ENCODE data around the gene MEG3.

Gene MEG3

DNA sequence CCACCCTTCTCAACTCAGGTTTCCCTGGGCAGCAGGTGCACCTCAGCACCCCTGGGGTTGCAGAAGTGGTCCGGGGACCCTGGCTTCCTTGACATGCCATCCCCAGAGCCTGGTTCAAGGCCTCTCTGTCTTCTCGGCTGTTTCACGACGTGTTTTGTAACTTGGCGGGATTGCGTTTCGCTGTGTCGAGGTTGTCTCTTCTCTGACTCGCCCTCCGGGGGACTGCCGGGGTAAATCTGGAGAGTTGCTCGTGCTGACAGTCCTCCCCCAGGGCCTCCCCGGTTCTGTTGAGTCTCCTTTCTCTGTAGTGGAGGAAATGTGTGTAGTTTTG, 25.6 kb downstream of the MEG3 start:
- DNase-seq, result no peak

DNA sequence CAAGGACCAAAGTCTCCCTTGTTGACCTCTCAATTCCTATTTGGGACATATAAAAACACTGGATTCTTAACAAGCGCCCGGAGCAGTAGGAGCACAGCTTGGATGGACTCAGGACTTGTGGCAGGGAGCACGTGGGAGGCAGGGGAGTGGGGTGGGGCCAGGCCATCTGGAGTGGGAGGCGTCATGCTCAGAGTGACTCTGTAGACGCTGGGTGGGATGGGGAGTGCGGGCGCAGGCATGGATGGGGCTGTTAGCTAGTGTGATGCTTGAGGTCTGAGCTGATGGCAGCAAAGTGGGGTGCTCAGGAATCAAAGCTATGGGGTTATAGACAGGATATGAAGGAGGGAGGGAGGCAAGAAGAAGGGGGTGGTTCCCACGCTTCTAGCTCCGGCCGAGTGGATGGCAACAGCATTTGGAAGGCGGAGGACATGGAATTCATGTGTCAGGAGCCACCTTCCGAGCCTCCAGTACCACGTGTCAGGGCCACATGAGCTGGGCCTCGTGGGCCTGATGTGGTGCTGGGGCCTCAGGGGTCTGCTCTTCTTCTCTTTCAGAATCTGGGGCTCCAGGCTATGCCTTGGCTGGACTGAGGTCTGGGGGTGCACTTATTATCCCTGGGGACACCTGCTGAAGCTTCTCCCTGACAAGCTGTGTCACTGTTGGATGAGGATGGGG, 26.2 kb downstream of the MEG3 start:
- no peak for DNase-seq

DNA sequence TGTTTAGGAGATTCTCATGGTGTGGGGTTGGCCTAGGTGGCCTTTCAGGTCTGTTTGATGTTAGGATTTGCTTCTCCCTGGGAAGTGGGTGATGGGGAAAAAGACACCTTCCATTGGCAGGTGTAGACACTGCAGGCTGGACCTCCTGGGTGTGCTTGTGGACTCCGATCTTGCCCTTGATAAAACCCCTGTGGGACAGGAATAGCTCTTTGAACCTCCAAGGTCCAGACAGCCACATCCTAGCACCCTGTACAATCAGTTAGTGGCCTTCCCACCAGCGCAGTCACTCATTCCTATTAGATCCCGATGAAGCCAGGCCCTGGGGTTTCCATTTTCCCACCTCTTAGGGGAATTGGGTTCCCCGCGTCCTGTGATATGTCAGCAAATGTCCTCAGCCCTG, 28.5 kb downstream of the MEG3 start:
- DNase-seq, result no peak

DNA sequence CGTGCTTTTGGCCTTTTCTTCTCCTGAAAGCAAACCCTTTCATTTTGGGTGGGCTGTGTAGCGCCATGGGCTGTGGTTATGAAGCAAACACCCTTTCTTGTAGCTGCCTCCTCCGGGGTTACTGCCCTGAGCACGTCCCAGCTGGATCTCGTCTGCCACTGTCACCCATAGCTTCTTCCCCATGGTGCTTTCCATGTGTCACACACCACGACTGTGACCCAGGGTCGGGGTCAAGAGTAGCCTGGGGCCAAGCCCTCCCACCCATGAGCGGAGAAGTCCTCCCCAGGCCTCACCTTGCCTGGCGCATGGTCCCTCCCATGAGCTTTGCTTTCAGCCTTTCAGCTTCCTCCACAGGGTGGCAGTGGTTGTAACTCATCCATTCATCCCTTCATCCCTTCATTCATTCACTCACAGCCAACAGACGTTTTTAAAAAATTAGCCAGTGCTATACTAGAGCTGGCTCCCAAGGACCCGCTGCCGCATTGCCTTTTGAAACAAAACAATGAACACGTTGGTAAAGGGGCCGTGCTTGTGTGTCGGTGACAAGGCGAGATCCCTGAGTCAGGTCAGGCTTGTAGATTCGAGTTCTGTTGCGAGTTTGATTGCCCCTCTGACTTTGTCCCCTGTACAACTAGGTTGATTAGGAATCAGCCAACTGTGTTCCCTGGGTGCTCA, 29.5 kb downstream of the MEG3 start:
- DNase-seq, result no peak

DNA sequence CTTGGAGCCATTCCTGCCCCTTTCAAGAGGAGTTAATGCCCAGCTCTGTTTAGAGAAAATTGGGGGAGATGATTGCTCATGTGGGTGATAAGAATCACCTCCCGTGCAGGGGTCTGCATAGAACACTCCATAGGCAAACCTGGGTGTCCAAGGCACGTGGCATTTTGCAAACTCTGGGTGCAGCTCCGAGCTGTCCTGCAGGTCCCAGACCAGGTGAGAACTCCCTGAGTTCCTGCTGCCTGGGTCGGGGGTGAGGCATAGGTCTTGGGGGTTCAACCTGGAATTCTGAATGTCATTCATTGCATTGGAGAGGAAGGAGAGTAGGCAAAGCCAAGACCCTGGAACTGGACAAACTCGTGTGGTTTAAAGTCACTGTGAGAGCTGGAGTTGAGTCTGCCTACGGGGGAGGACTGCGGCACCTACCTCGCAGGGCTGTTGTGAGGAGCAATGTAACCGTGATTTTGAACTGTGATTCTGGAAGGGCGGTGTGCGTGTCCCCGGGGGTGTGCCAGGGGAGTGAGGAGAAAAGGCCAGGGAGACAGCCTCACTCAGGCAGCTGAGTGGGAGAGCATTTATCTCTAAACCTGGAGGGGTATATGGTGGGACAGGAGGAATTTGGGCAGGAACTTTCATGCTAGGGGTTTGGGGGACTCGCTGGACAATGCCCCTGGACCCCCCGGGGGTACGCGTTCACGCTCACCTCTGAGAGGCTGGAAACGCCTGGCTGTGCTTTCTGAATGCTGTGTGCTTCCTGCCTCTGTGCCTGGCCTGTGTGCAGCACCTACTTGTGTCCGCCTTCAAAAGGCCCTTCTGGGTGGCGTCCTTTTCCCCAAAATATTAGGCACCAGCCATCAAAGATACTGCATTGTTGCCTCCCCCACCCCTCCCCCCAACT, 30.4 kb downstream of the MEG3 start:
- DNase-seq, result no peak

DNA sequence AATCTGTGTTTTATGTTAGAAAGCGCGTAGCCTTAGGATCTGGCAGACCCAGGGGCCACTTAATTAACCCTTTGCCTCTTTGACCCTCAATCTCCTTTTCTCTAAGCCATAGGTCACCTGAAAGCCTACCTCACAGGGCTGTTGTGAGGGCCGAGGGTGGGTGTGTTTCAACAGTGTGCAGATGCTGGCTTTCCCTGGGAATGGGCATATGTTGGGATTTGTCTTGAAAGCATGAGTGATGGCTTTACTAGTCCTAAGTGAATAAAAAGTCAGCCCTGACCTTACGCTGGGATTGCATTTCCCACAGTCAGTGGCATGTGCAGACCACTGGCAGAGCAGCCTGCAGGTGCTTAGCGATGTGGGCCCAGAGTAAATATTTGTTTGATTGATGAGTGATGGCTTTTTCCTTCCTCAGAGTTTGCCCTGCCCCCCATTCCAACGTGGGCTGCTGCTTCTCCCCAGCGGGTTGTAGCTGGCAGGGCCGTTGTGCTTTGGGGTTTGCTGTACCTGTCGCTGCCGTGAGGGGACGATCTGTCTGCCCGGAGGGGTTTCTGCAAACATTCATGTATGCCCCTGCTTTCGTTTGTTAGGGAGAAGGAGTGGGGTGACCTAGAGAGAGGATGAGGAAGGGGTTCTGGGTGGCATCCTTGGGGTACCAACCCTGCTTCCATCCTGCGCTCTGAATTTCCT, 31.5 kb downstream of the MEG3 start:
- DNase-seq, result no peak

DNA sequence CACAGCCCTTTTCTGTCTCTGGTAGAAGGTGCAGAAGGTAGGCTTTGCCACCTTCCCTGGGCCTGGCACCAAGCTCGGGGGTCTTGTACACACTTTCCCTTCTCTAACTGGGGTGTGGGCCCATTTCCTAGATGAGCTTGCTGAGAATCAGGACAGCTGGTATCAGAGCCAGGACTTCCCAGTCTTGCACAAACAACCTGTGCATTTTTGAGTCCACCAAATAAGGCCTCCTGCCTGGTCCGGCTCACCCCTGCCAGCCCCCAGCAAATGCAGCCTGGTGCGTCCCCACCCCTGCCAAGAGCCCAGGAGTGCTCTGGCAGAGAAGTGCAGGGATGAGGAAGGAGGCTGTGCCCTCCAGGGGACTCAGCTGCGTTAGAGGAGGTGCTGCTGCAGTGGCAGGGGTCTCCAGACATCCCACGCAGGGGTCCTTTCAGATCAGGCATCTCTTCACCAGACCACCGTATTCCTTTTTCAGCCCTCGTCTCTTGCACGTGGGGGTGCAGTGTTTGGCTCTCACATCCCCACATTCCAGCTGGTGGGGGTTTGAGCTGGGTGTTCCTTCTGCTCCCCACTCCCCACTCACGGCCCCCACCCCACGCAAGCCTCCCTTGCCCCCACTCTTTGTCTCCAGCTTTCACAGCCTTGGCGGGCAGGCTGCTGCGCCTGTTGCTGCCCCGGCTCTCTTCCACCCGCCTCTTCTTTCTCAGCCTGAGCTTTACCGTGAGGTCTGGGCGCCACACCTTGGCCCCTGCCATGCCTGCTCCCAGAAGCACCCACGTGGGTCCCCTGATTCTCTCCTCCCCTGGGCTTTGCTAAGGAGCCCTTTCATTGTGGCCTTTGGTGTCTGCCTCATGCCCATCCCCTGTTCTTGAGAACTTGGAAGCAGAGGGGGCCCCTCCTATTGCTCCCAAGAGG, 32.3 kb downstream of the MEG3 start:
- no peak for DNase-seq

DNA sequence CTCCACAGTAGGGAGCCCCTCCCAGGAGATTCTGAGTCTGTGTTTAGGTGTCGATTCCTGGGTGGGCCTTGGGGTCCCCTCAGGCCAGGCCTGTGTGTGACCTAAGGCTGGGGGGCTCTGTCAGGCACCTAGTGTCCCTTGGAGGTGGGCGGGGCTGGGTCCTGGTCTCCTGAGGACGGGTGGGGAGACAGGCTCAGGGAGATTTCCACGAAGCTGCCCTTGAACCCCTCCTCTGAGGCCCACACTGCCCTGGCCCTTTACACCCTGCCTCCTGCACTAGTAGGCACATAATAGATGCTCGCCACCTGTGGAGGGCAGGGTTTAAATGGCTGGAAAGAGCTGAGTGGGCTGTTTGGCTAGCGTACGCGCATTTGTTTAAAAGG, 32.9 kb downstream of the MEG3 start:
- no peak for DNase-seq

DNA sequence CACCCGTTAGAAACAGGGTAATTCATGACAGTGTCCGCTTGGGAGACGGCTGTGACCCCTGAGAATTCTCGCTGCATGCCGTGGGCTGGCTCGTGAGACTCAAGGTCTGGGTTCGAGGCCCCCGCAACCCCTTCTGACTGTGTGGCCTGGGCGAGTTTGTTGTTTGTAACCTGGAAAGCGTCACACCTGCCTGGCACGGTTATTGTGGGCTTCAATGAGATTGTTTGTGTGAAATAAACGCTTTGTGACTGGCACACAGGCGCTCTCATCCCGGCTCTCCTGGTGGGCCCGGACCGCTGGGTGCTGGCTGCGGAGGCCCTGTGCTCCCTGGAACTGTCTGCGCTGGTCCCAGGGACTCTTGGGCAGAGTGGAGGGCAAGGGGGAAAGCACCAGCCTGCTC, 33.9 kb downstream of the MEG3 start:
- DNase-seq, result no peak

DNA sequence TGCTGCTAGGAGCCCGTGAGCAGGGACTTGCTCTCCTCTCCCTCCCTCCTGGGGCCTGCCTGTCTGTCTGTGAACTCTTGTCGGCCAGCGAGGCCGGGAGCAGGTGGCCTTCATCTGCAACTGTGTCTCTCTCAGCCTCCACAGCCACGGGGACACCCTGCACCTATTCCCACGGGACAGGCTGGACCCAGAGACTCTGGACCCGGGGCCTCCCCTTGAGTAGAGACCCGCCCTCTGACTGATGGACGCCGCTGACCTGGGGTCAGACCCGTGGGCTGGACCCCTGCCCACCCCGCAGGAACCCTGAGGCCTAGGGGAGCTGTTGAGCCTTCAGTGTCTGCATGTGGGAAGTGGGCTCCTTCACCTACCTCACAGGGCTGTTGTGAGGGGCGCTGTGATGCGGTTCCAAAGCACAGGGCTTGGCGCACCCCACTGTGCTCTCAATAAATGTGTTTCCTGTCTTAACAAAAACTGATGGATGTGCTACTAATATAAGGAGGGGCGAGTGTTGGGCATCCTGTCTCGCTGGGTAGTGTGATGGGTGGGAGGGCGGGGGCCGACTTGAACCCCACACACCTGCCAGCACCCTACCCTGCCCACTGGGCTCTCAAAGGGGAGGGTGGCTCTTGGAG, 34.8 kb downstream of the MEG3 start:
- DNase-seq, result no peak

DNA sequence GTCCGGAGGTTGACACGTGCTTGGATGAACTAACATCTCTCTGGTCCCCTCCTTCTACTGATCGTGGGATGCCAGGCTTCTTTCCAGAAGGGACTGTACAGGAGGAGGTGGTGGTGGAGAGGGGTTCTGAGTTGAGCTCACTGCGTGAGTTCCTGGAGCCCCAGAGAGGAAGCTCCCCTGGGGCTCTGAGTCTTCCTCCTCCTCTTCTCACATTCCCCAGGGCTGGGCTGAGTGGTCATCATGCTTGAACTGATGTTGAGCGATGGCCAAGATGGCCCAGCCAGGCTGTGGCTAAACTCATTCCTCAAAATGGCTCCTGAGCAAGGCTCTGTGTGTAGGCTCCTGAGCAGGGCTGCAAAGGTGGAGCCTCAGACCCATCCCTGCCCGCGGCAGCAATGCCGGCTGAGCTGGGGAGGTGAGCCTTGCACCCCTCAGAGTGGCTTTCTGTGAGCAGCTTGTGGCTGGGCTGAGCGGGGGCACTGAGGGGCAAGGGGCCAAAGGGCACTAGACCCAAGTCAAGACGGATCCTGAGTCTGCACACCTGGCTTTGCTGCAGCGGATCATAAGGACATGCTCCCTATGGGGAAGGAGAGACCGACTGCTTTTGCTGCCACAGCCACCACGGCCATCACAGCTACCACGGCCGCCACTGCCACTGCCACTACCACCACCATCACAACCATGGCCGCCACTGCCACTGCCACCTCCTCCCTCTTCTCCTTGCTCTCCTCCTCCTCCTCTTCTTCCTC, 35.4 kb downstream of the MEG3 start:
- no peak for DNase-seq

DNA sequence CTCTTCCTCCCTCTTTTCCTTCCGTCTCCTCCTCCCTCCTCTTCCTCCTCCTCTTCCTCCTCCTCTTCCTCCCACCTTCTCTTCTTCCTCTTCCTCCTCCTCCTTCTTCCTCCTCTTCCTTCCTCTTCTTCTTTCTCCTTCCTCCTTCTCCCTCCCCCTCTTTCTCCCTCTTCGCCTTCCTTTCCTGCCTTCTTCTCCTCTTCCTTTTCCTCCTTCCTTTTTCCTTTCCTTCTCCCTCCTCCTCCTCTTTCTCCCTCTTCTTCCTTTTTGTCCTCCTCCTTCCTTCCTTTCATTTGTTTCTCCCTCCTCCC, 36.0 kb downstream of the MEG3 start:
- no peak for DNase-seq

DNA sequence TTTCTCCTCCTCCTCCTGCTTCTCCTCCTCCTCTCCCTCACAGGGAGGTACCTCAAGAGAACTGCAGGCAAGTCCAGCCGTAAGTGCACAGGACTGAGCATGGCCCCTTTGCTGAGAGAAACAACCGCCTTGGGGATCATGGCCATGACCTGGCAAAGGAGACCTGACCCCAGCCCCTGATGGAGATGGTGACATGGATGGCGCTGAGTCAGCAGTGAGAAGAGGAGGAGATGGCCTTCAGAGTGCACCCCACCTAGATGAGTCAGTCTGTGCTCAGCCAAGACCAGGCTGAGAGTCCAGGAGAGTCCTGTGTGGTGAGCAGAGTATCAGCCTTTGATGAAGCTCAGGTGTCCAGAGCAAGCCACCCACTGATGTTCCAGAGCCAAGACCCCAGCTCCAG, 36.4 kb downstream of the MEG3 start:
- DNase-seq, result no peak

DNA sequence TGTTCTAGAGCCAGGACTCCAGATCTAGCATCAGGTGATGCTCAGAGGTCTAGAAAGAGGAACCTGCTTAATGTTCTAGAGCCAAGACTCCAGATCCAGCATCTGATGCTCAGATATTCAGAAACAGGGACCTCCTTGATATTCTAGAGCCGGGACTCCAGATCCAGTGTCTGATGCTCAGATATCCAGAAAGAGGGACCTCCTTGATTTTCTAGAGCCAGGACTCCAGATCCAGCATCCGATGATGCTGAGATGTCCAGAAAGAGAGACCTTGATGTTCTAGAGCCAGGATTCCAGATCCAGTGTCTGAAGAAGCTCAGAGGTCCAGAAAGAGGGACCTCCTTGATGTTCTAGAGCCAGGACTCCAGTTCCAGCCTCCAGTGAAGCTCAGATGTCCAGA, 36.9 kb downstream of the MEG3 start:
- no peak for DNase-seq

DNA sequence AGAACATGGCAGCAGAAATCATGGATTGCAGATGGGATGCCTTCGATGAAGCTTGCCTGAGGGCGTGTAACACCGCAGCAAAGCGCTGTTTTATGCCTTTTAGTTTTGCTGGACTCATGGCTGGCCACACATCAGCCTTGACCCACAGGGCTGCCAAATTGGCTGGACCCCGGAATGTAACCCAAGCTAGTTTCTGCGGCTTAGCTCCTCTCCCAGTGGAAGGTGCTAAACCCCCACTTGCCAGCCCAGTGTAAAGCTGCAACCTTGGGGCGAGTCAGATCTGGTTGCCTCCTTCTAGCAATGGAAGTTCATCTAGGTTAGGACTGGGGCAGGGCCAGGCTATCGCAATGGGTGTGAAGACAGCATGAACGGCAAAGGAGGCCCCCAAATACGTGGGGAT, 38.3 kb downstream of the MEG3 start:
- no peak for DNase-seq

DNA sequence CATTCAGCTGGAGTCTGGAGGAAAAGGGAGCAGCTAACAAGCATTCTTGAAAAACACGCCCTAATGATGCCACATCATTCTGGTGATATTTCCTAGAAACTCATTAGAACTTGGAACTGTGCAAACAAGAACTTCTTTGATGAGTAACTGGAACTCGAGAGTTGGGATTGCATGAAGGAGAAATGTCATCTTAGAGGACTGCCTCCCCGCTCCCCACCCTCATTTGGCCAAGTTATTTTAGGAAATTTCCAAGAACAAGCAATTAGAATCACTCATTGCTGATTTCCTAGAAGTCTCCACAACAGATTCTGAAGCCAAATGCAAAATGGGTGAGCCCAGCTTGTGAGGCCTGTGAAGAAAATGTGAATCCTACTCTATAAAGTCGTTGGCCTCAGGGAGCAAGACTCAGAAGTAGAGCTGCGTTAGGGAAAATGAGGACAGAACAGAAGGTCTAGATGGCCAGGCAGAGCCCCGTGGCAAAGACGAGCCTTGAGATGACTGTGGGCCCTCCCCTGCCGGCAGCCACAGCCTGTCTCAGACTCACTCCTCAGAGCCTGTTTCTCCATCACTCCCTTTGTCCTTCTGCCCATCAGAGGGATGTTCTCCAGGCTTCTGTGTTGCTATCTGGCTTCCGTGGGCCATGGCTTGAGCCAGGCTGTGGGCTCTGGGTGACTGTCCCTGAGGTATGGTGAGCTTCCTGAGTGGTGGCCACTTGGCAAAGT, 39.2 kb downstream of the MEG3 start:
- no peak for DNase-seq

DNA sequence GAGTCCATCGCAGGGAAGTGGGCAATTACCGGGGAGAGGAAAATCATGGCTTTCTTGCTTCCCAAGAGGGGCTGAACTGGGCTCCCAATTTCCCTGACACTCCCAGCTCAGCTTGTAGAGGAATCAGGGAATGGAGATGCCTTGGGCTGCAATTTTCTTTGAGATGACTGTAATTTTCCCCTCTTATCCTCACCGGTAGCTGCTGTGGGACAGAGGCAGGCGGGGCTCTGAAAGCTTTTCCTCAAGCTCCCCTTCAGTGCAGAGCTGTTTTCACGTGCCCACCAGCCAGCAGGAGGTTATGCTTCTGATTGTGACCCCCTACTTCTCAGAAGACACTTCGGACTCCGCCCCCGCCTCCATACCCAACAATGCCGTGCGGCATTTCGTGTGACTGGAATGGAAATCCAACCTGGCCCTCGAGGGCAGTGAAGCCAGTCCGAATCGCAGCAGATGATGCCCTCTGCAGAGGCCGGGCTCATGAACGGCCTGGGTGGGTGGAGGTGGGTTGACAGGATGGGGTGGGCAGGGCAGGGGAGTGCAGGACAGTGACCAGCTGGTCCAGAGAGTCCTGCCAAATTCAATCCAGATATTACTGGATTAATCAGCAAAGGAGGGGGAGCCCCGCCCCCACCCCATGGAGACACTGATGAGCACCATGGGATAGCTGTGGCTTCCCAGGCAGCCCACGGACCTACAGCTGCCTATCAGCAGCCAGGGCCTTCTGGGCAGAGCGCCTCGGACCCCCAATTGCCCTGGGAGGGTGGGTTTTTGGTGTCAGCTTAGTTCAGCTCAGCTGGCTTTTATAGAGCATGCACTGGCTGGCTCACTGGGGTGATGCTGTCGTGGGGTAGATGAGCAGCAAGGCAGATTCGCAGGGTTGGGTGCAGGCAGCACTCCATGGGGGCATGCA, 40.0 kb downstream of the MEG3 start:
- DNase-seq, result no peak

DNA sequence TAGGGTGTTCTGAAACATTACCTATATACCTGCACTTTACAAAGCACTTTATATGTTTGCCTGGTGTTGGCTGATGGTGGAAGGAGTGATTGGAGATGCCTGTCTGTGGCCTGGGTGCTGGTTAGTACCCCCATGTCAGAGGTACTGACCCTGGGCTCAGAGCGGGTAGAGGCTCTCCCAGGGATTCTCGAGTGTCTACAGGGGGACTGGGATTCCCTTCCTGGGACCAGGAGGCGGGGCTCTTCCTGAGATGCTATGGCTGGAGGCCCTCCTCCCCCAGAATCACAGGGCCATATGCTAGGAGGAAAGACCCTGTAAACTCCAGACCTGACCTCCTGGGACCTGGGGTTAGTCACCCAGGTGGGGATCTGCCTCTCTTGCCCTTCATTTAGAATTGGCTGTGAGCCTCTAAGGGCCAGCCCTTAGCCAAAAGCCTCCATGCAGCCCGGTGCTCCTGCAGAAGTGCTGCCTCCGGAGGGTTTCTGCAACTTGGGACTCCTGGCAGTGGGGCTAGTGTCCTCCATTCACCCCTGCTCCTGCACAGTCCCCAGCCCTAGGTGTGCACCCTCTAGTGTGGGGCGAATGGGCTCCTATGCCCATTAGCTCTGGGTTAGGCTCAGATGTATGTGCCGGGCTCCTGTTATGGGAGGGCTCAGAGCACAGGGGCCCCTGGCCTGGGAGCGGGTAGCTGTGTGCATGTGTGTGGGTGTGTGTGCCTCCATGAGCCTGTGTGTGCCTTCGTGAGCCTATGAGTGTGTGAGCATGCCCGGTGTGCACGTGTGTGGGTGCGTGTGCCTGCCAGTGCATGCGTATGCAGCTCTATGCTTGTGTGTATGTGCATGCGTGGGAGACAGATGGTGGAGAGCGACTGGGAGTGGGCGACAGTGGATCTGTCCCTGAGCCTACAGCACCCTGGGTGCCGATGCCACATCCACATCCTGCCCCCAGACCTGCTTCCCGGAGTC, 41.0 kb downstream of the MEG3 start:
- no peak for DNase-seq

Data from stimulated activated CD4-positive, alpha-beta T cell treated with anti-CD3 and anti-CD28 coated beads, Interleukin-2, amount 100 ng/mL, for 24 hours (primary cell).